Mucosa of descending colon (tissue), 3 donors: ENCODE results near the gene TIMM13. TPM values are rescaled to one million over a fixed set of nuclear protein-coding genes. Genes with fewer than 3 reads are reported as not detected.
"Not testable (repeated sequence)": the region's sequence is repeated elsewhere in the genome, so short reads cannot be mapped to it uniquely, and the experiment has no call there.

Experiments used
- ATAC-seq: fragments of 200-7000 bp; cut with Tn5 transposase; one replicate; pipeline ENCODE4 v1.9.1; 2020; ENCODE audit warnings: mild to moderate bottlenecking, moderate library complexity
- DNase-seq, 3 donors: peaks; one replicate each; pipeline ENCODE4 v3.0.0-alpha.2; 2020
- H3K36me3 ChIP-seq: fragments of 200-600 bp; one replicate; pipeline ENCODE4 v1.8.0; 2021; ENCODE audit warnings: low read depth, mild to moderate bottlenecking
- H3K4me1 ChIP-seq: fragments of 200-600 bp; one replicate; pipeline ENCODE4 v1.8.0; 2021; ENCODE audit warnings: low read depth, mild to moderate bottlenecking
- H3K4me3 ChIP-seq: fragments of 200-600 bp; one replicate; pipeline ENCODE4 v1.8.0; 2021; ENCODE audit warnings: mild to moderate bottlenecking
- H3K9me3 ChIP-seq: fragments of 200-600 bp; one replicate; pipeline ENCODE4 v1.8.0; 2021; ENCODE audit warnings: mild to moderate bottlenecking
- intact Hi-C, 2 donors: fragments of 100-400 bp; cut with DNase I in 1 of 2; cut with micrococcal nuclease in 1 of 2; formaldehyde crosslinking; loops; one replicate each; pipeline versions ENCODE4 v1.11.0 to v1.11.1; 2022; cut with DNase I, micrococcal nuclease
- total RNA-seq, 3 donors: library from RNA; stranded (reverse); fragmentation: NEBNext Ultra II Directional in 2 of 3; extraction: Animal tissue kit (Norgen Biotek cat#: 25700) in 2 of 3; gene quantifications; one replicate each; pipeline versions ENCODE4 v1.2.1 to v1.2.4, GENCODE V29; 2021 to 2023
- TF ChIP-seq, protein P1 (sequence below): fragments of 200-600 bp; IDR thresholded peaks from one replicate; pipeline ENCODE4 v1.8.0; 2022; ENCODE audit warnings: antibody characterized with exemption, mild to moderate bottlenecking
- donor health status: DM: no; HTN: no; CAD: no; lungs with moderate emphysema.
- donor health status: DM: no; HTN: no; CAD: no.
- donor health status: DM: no; HTN: yes; CAD: no.

Gene TIMM13
- total RNA-seq, 3 donors from 2014 or later = 75.4 to 130 (median 104) TPM

DNA sequence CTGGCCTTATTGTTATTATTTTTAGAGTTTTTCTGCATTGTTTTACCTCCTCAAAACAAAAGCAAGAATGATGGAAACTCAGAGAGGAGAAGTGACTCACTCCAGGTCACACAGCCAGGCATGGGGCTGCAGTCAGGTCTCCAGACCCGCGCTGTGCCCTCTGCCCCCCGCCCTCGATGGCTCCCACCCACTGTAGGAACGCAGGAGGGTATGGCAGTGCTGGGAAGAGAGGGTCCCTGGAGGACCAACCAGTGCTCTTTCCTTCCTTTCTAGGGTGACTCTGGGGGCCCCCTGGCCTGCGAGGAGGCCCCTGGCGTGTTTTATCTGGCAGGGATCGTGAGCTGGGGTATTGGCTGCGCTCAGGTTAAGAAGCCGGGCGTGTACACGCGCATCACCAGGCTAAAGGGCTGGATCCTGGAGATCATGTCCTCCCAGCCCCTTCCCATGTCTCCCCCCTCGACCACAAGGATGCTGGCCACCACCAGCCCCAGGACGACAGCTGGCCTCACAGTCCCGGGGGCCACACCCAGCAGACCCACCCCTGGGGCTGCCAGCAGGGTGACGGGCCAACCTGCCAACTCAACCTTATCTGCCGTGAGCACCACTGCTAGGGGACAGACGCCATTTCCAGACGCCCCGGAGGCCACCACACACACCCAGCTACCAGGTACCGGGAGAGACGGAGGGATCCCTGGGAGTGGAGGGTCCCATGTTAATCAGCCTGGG is 5.6 kb downstream of the TIMM13 start:
- ATAC-seq = no peak
- no peak for DNase-seq
- Histone ChIP-seq H3K4me3 (no peak overlapping the region), H3K36me3 (no peaks in the 10 kb centered on the region), H3K4me1 (peaks cover 15% of the 10 kb centered on the region), H3K9me3 (no peaks in the 10 kb centered on the region)
- intact Hi-C loops = no loop called here
- TF ChIP-seq, protein P1, sequence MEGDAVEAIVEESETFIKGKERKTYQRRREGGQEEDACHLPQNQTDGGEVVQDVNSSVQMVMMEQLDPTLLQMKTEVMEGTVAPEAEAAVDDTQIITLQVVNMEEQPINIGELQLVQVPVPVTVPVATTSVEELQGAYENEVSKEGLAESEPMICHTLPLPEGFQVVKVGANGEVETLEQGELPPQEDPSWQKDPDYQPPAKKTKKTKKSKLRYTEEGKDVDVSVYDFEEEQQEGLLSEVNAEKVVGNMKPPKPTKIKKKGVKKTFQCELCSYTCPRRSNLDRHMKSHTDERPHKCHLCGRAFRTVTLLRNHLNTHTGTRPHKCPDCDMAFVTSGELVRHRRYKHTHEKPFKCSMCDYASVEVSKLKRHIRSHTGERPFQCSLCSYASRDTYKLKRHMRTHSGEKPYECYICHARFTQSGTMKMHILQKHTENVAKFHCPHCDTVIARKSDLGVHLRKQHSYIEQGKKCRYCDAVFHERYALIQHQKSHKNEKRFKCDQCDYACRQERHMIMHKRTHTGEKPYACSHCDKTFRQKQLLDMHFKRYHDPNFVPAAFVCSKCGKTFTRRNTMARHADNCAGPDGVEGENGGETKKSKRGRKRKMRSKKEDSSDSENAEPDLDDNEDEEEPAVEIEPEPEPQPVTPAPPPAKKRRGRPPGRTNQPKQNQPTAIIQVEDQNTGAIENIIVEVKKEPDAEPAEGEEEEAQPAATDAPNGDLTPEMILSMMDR = no peak

DNA sequence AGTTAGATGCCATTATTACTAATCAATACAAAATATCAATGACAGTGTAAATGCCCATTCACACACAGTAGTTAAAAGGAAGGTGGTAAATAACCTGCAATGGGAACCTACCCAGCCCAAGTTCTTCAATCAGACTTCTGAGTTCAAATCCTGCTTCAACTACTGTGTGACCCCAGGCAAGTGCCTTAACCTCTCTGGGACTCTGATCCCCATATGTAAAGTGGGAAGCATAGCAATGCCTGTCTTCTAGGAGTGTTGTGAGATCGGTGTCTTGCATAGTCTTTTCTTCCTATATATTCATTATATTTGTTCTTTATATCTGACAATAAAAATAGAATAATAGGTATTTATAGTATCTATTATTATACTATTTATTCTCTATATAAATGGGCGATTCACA is 6.9 kb downstream of the TIMM13 start:
- no peak for ATAC-seq
- Histone ChIP-seq H3K4me1 (peaks cover 2% of the 10 kb centered on the region), H3K9me3 (no peaks in the 10 kb centered on the region), H3K4me3 (no peak overlapping the region), H3K36me3 (no peaks in the 10 kb centered on the region)
- intact Hi-C loops = no loop called here
- TF ChIP-seq, protein P1 = no peak
- no peak for DNase-seq

- Histone ChIP-seq H3K4me1 (no peaks in the 10 kb centered on the region), H3K4me3 (no peak overlapping the region), H3K36me3 (no peaks in the 10 kb centered on the region), H3K9me3 (no peaks in the 10 kb centered on the region)
- TF ChIP-seq, protein P1 = no peak
- DNase-seq (no peak), ATAC-seq (no peak)
- intact Hi-C loops = no loop called here
Observed at GRCh38 chr19:2419754-2420153, 7.6 kb downstream of the TIMM13 start.

DNA sequence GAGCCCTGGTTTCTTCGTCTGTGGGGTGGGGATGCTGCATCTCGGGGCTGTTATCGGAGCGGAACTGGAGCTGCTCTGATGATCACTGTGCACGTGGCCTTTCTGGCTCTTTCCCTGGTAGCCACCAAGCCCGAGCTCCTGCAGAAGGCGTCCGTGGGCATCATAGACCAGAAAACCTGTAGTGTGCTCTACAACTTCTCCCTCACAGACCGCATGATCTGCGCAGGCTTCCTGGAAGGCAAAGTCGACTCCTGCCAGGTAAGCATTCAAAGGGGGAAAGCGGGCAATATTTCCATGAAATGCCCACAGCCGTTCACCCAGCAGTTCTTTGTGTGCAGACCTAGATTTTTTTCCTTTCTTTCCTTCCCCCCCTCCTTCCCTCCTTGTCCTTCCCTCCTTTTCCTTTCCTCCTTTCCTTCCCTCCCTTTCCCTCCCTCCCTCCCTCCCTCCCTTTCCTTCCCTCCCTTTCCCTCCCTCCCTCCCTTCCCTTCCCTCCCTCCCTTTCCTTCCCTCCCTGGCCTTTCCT is 9.4 kb downstream of the TIMM13 start:
- no peak overlapping the region for H3K4me3 ChIP-seq
- no peaks in the 10 kb centered on the region for H3K36me3 ChIP-seq
- H3K4me1 ChIP-seq = no peaks in the 10 kb centered on the region
- no peaks in the 10 kb centered on the region for H3K9me3 ChIP-seq
- intact Hi-C loops = no loop called here
- ATAC-seq (no peak), DNase-seq (no peak)
- TF ChIP-seq, protein P1 = no peak

GRCh38 chr19:2417436-2417835 is 9.9 kb downstream of the TIMM13 start:
- H3K9me3 ChIP-seq, H3K4me1 ChIP-seq, DNase-seq, H3K4me3 ChIP-seq, intact Hi-C loops, ATAC-seq, H3K36me3 ChIP-seq: not testable (repeated sequence)

DNA sequence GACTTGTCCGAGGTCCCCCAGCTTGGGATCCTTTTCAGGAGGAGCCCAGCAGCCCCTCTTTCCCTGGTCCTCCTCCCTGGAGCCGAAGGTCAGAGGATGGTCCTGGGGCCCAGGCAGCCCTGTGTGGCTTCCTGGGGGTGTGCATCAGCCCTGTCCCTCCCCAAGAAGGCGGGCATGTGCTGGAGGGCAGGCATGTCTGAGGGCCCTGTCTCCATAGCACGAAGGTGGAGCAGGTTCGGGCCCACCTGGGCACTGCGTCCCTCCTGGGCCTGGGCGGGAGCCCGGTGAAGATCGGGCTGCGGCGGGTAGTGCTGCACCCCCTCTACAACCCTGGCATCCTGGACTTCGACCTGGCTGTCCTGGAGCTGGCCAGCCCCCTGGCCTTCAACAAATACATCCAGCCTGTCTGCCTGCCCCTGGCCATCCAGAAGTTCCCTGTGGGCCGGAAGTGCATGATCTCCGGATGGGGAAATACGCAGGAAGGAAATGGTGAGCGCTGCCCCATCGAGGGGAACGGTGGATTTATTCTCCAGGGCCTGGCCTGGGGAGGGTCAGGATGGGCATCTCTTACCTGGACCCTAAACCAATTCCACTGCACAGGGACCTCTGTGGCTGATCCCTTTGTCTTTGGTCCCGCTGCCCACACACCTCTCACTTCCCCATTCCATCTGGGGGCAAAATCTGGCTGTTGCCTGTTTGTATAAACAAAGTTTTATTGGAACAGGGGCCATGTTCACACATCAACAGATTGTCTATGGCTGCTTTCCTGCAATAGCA is 10.9 kb downstream of the TIMM13 start:
- TF ChIP-seq, protein P1 = no peak
- no peaks in the 10 kb centered on the region for H3K36me3 ChIP-seq
- H3K4me1 ChIP-seq = no peaks in the 10 kb centered on the region

More for the DNA sequence above, 10.9 kb downstream of the TIMM13 start:
- no peak overlapping the region for H3K4me3 ChIP-seq
- no peaks in the 10 kb centered on the region for H3K9me3 ChIP-seq
- intact Hi-C loops = no loop called here
- peak; percentile 34 for ATAC-seq
- DNase-seq = no peak
